Measurements from ENCODE around the gene MAGI2. TPM values are rescaled to one million over a fixed set of nuclear protein-coding genes. Genes with fewer than 3 reads are reported as not detected.

The MAGI2 gene
- total RNA-seq, 6 experiments from 2014 or later = 7.1 to 9.8 (median 8.5) TPM

DNA sequence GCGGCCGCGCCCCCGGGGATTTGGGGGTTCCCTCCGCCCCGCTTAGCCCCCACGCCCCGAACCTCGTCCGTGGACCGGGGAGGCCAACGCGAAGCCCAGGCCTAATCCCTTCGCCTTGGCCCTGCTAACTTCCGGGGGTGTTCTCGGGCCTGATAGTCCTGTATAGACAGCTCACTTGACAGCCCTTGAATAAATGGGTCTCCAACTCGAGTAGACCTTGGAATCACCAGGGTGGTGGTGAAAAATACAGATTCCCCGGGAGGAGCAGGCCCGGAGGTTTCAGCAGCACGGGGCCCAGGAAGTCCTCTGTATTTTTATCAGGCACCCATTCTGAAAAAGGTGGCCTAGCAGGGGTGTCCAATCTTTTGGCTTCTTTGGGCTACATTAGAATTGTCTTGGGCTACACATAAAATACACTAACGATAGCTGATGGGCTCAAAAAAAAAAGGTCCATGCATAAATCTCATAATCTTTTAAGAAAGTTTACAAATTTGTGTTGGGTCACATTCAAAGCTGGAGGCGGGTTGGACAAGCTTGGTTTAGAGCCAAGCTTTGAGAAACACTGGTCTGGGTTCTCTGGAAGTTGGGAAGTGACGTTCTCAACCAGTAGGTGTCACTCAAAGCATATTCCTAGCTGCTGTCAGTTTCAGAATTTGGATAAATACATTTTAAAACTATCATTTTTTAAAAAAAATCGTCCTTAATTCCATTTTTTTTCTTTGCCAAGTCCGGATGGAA, 1433.2 kb downstream of the MAGI2 start:
- Mint-ChIP-seq H3K27me3 (ENCODE audit: insufficient read depth) (peaks cover 2% of the 10 kb centered on the region; the same call in 1 of the 2 replicates), H3K9me3 (no peaks in the 10 kb centered on the region), H3K4me1 (ENCODE audit: low read depth) (peaks cover 36% of the 10 kb centered on the region), H3K36me3 (ENCODE audit: low read depth) (no peaks in the 10 kb centered on the region), H3K27ac (peak overlapping the region; percentile 88), H3K4me3 (peak overlapping the region; percentile 70)
- peak; percentile 84 for DNase-seq
- TF ChIP-seq CTCF (IDR thresholded peaks at IDR 0.05) = peak; percentile 87

GRCh38 chr7:78019447-78020135, 1433.9 kb downstream of the MAGI2 start:
- H3K27me3 Mint-ChIP-seq (ENCODE audit: insufficient read depth) = peaks cover 2% of the 10 kb centered on the region; the same call in 1 of the 2 replicates
- no peaks in the 10 kb centered on the region for H3K36me3 Mint-ChIP-seq (ENCODE audit: low read depth)

GRCh38 chr7:78018641-78019446, 1434.6 kb downstream of the MAGI2 start:
- Mint-ChIP-seq H3K4me3 (peak overlapping the region; percentile 88), H3K27ac (peak overlapping the region; percentile 95), H3K4me1 (ENCODE audit: low read depth) (peaks cover 36% of the 10 kb centered on the region), H3K9me3 (no peaks in the 10 kb centered on the region), H3K36me3 (ENCODE audit: low read depth) (no peaks in the 10 kb centered on the region), H3K27me3 (ENCODE audit: insufficient read depth) (peaks cover 2% of the 10 kb centered on the region; the same call in 1 of the 2 replicates)
- TF ChIP-seq CTCF (IDR thresholded peaks at IDR 0.05) = no peak
- DNase-seq = peak; percentile 18

More at GRCh38 chr7:78019447-78020135, 1433.9 kb downstream of the MAGI2 start:
- TF ChIP-seq CTCF (IDR thresholded peaks at IDR 0.05) = peak; percentile 22; the same call in 1 of the 2 replicates
- DNase-seq = peak; percentile 76
- H3K27ac Mint-ChIP-seq = peak overlapping the region; percentile 98
- no peaks in the 10 kb centered on the region for H3K9me3 Mint-ChIP-seq
- H3K4me3 Mint-ChIP-seq = peak overlapping the region; percentile 91
- peaks cover 36% of the 10 kb centered on the region for H3K4me1 Mint-ChIP-seq (ENCODE audit: low read depth)

- Mint-ChIP-seq H3K36me3 (ENCODE audit: low read depth) (no peaks in the 10 kb centered on the region), H3K27ac (peak overlapping the region; percentile 95), H3K4me1 (ENCODE audit: low read depth) (peaks cover 36% of the 10 kb centered on the region), H3K27me3 (ENCODE audit: insufficient read depth) (peaks cover 2% of the 10 kb centered on the region; the same call in 1 of the 2 replicates), H3K4me3 (peak overlapping the region; percentile 88), H3K9me3 (no peaks in the 10 kb centered on the region)
- DNase-seq = no peak
- no peak for TF ChIP-seq CTCF (IDR thresholded peaks at IDR 0.05)
Measured at GRCh38 chr7:78017591-78018100, 1435.8 kb downstream of the MAGI2 start.

- TF ChIP-seq CTCF (IDR thresholded peaks at IDR 0.05) = no peak
- no peak for DNase-seq
- peaks cover 32% of the 10 kb centered on the region for H3K4me1 Mint-ChIP-seq (ENCODE audit: low read depth)
- H3K9me3 Mint-ChIP-seq = no peaks in the 10 kb centered on the region
- H3K27me3 Mint-ChIP-seq (ENCODE audit: insufficient read depth) = peaks cover 2% of the 10 kb centered on the region; the same call in 1 of the 2 replicates
- H3K27ac Mint-ChIP-seq = no peak overlapping the region
- no peaks in the 10 kb centered on the region for H3K36me3 Mint-ChIP-seq (ENCODE audit: low read depth)
- H3K4me3 Mint-ChIP-seq = no peak overlapping the region
Measured at GRCh38 chr7:78015574-78016260, 1437.8 kb downstream of the MAGI2 start.

Data from HFFc6 (cell line).